Fibroblast of pulmonary artery (primary cell): ENCODE results near the gene ARL5C.

Experiments
- DNase-seq: peaks from one replicate; pipeline ENCODE4 v3.0.0-alpha.2; 2010; ENCODE audit warnings: low read depth
- H3K4me3 ChIP-seq: replicated peaks from 2 replicates; pipeline ENCODE4 v1.5.1; 2011; ENCODE audit warnings: low read depth, mild to moderate bottlenecking, control low read depth, low read length, moderate library complexity
- CTCF ChIP-seq: IDR thresholded peaks from 2 replicates; pipeline ENCODE4 v1.5.1; 2011; ENCODE audit warnings: mild to moderate bottlenecking, control low read depth, low read length, inconsistent platforms; ENCODE audit errors: missing control alignments

Gene ARL5C

GRCh38 chr17:39165841-39166349 lies at the start of gene ARL5C:
Gene ARL5C, minus strand, starts transcription at chr17:39166161. Its CDS starts 401 bp downstream, at chr17:39165760.
- no peak for TF ChIP-seq CTCF
- DNase-seq, result no peak
- peak within 1 kb of the TSS; percentile 52 for H3K4me3 ChIP-seq

GRCh38 chr17:39213852-39214251 lies 47.9 kb upstream of the ARL5C start:
- no peak for TF ChIP-seq CTCF
- no peak overlapping the region for H3K4me3 ChIP-seq
- DNase-seq, result no peak

- H3K4me3 ChIP-seq, result no peak overlapping the region
- TF ChIP-seq CTCF, result no peak
- no peak for DNase-seq
Observed at GRCh38 chr17:39212841-39213480, 47.0 kb upstream of the ARL5C start.

- TF ChIP-seq CTCF, result no peak
- no peak overlapping the region for H3K4me3 ChIP-seq
- no peak for DNase-seq
Observed at GRCh38 chr17:39212195-39212810, 46.3 kb upstream of the ARL5C start.

GRCh38 chr17:39210093-39210434 lies 44.1 kb upstream of the ARL5C start:
- no peak for DNase-seq
- TF ChIP-seq CTCF, result no peak
- peak overlapping the region; percentile 35 for H3K4me3 ChIP-seq

GRCh38 chr17:39209317-39210092 lies 43.5 kb upstream of the ARL5C start:
- peak overlapping the region; percentile 35 for H3K4me3 ChIP-seq
- peak; percentile 47 for DNase-seq

More at GRCh38 chr17:39209317-39210092, 43.5 kb upstream of the ARL5C start:
- no peak for TF ChIP-seq CTCF
